IMR-90 (cell line): ENCODE measurements around the gene TRMT2A.

ENCODE experiments used
- BHLHE40 ChIP-seq: fragments of 150-350 bp; IDR thresholded peaks from 2 replicates; pipeline ENCODE4 v1.6.1; 2016; ENCODE audit warnings: mild to moderate bottlenecking, low read depth, low read length
- CTCF ChIP-seq: conservative IDR thresholded peaks from 2 replicates; pipeline ENCODE4 v1.5.1; 2012; ENCODE audit warnings: mild to moderate bottlenecking, low read depth, low read length, improper control_type of control experiment
- ELK1 ChIP-seq: fragments of 150-350 bp; IDR thresholded peaks from 2 replicates; pipeline ENCODE4 v1.6.1; 2016; ENCODE audit warnings: low read depth, mild to moderate bottlenecking, low read length, moderate library complexity, borderline replicate concordance
- FOS ChIP-seq: fragments of 150-350 bp; IDR thresholded peaks from 2 replicates; pipeline ENCODE4 v1.6.1; 2016; ENCODE audit warnings: low read depth, low read length
- MAFK ChIP-seq: IDR thresholded peaks from 2 replicates; pipeline ENCODE4 v1.6.1; 2012; ENCODE audit warnings: low read depth, low read length, improper control_type of control experiment
- MXI1 ChIP-seq: IDR thresholded peaks from 2 replicates; pipeline ENCODE4 v1.6.1; 2012; ENCODE audit warnings: low read depth, mild to moderate bottlenecking, low read length, moderate library complexity, borderline replicate concordance
- POLR2A ChIP-seq: IDR thresholded peaks from 2 replicates; pipeline ENCODE4 v1.6.1; 2012; ENCODE audit warnings: mild to moderate bottlenecking, low read depth, low read length
- RFX5 ChIP-seq: IDR thresholded peaks from 2 replicates; pipeline ENCODE4 v1.8.0; 2012; ENCODE audit warnings: low read depth, mild to moderate bottlenecking, low read length, moderate library complexity

GRCh38 chr22:20102203-20102780, 14.7 kb downstream of the TRMT2A start:
- TF ChIP-seq POLR2A (no peak), MAFK (no peak), MXI1 (no peak), CTCF (no peak), FOS (no peak), RFX5 (no peak), BHLHE40 (no peak), ELK1 (no peak)
